KMS-11 (cell line): ENCODE data around the gene GPR17.

Experiments
- H2AFZ ChIP-seq: fragments of 200-600 bp; sonication (generic); 2 replicates; pipeline ENCODE4 v1.6.1; 2016; ENCODE audit warnings: antibody characterized with exemption, mixed run types, low read depth
- H3K27ac ChIP-seq: fragments of 200-600 bp; sonication (generic); 2 replicates; pipeline ENCODE4 v1.6.1; 2016; ENCODE audit warnings: mild to moderate bottlenecking, mixed run types
- H3K27me3 ChIP-seq: fragments of 200-600 bp; sonication (generic); 2 replicates; pipeline ENCODE4 v1.6.1; 2017; ENCODE audit warnings: mild to moderate bottlenecking, low read depth, mixed run types, moderate library complexity; ENCODE audit not compliant: insufficient read depth
- H3K36me3 ChIP-seq: fragments of 200-600 bp; sonication (generic); 2 replicates; pipeline ENCODE4 v1.6.1; 2017; ENCODE audit warnings: mild to moderate bottlenecking, mixed run types; ENCODE audit not compliant: insufficient read depth
- H3K4me1 ChIP-seq: fragments of 200-600 bp; sonication (generic); 2 replicates; pipeline ENCODE4 v1.6.1; 2016; ENCODE audit warnings: mild to moderate bottlenecking, low read depth, mixed run types; ENCODE audit not compliant: poor library complexity, severe bottlenecking
- H3K4me2 ChIP-seq: fragments of 200-600 bp; sonication (generic); 2 replicates; pipeline ENCODE4 v1.7.0; 2016; ENCODE audit warnings: mild to moderate bottlenecking, mixed run types
- H3K4me3 ChIP-seq: fragments of 200-600 bp; sonication (generic); IDR thresholded peaks from 2 replicates; pipeline ENCODE4 v1.6.1; 2017; ENCODE audit warnings: low read depth, low read length, mixed read lengths; ENCODE audit not compliant: insufficient read depth
- H3K79me2 ChIP-seq: fragments of 200-600 bp; sonication (generic); 2 replicates; pipeline ENCODE4 v1.6.1; 2016; ENCODE audit warnings: low read depth, mixed run types; ENCODE audit not compliant: insufficient read depth
- H3K9ac ChIP-seq: fragments of 200-600 bp; sonication (generic); 2 replicates; pipeline ENCODE4 v1.6.1; 2016; ENCODE audit warnings: mild to moderate bottlenecking, mixed run types
- H4K20me1 ChIP-seq: fragments of 200-600 bp; sonication (generic); 2 replicates; pipeline ENCODE4 v1.6.1; 2016; ENCODE audit warnings: mild to moderate bottlenecking, mixed run types; ENCODE audit not compliant: insufficient read depth
- TF ChIP-seq, protein P1 (sequence below): fragments of 200-600 bp; sonication (generic); conservative IDR thresholded peaks from 2 replicates; pipeline ENCODE4 v1.6.1; 2017; ENCODE audit warnings: low read depth, mild to moderate bottlenecking, antibody characterized with exemption, low read length, moderate library complexity, mixed read lengths

The GPR17 gene

DNA sequence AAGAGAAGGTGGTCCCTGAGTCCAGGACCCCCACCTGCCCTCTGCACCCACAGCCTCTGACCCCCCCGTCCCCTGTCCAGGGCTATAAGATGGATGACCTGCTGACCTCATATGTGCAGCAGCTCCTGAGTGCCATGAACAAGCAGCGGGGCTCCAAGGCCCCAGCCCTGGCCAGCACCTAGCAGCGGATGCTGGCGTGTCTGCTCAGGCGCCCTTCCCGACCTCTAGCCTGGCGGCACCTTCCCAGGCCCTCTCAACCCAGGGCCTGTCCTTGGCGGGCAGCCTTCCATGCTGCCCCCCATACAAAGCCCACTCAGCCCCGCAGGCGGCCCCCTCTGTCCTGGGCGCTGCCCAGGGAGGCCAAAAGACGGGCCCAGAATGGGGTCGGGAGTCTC, 8.7 kb upstream of the GPR17 start:
- Histone ChIP-seq H3K36me3 (no peaks in the 10 kb centered on the region), H3K4me2 (no peak overlapping the region), H3K4me1 (no peaks in the 10 kb centered on the region), H4K20me1 (no peaks in the 10 kb centered on the region), H3K27me3 (no peaks in the 10 kb centered on the region), H3K4me3 (no peak overlapping the region), H3K27ac (no peak overlapping the region), H3K9ac (no peak overlapping the region), H2AFZ (no peak overlapping the region), H3K79me2 (no peaks in the 10 kb centered on the region)
- TF ChIP-seq, protein P1, sequence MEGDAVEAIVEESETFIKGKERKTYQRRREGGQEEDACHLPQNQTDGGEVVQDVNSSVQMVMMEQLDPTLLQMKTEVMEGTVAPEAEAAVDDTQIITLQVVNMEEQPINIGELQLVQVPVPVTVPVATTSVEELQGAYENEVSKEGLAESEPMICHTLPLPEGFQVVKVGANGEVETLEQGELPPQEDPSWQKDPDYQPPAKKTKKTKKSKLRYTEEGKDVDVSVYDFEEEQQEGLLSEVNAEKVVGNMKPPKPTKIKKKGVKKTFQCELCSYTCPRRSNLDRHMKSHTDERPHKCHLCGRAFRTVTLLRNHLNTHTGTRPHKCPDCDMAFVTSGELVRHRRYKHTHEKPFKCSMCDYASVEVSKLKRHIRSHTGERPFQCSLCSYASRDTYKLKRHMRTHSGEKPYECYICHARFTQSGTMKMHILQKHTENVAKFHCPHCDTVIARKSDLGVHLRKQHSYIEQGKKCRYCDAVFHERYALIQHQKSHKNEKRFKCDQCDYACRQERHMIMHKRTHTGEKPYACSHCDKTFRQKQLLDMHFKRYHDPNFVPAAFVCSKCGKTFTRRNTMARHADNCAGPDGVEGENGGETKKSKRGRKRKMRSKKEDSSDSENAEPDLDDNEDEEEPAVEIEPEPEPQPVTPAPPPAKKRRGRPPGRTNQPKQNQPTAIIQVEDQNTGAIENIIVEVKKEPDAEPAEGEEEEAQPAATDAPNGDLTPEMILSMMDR, result no peak

DNA sequence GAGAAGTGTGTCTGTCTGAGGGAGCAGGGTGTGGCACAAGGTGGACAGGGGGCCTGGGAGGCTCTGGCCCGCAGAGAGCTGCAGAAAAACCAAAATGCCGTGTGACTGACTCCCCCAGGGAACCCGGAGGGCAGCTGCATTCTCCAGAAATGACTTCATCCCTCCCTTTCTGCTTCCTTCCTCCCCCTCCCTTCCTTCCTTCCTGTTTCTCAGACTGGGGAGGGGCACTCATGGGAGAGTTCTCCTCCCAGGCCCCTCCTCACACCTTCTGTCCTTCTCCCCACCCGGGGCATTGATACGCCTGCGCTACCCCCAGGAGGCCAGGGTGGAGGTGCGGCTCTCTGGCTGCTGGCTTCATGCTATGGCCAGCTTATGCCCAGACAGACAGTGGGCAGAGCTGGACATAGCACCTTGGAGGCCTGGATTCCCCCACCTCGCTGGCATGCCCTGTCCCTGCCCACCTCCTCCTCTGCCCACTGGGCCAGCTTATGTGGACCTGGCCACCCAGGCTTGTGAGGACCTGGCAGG, 8.2 kb upstream of the GPR17 start:
- H3K4me1 ChIP-seq, result no peaks in the 10 kb centered on the region
- no peak overlapping the region for H2AFZ ChIP-seq
- TF ChIP-seq, protein P1, result no peak
- no peaks in the 10 kb centered on the region for H3K79me2 ChIP-seq
- H3K4me2 ChIP-seq, result no peak overlapping the region
- H3K27me3 ChIP-seq, result no peaks in the 10 kb centered on the region
- no peaks in the 10 kb centered on the region for H4K20me1 ChIP-seq
- H3K27ac ChIP-seq, result no peak overlapping the region
- H3K9ac ChIP-seq, result no peak overlapping the region
- no peak overlapping the region for H3K4me3 ChIP-seq
- no peaks in the 10 kb centered on the region for H3K36me3 ChIP-seq

DNA sequence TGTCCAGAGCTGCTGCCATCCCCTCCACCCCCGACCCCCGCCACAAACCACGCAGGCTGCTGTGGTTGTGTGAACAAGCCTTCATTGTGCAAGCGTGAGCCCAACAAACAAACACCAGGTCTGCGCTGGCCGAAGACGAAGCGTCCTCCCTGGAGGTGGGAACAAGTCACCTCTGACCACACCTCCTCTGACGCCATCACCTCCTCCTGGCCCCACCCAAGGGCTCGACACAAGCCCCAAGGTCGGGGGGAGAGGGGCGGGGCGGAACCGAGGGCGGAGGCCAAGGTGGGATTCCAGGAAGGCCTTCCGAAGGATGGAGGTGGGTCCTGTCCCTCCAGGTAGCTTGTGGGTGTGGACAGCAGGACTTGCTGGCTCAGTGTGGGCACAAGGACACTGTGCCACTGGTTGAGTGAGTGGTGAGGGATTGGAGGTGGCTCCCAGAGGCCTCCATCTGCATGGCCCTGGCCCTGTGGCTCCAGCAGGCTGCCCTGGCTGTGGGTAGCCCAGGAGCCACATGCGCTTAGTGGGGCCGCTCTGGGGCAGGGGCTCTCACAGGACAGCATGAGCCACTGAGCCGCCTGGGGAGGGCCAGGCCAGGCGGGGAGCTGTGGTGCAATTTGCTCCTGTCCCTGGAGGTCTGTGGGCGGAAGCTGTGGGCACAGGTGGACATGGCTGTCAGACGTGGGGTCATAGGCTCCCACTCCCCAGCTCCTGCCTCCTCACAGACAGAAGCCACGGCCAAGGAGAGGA, 7.4 kb upstream of the GPR17 start:
- Histone ChIP-seq H3K4me2 (no peak overlapping the region), H3K4me3 (no peak overlapping the region), H2AFZ (no peak overlapping the region), H3K27ac (no peak overlapping the region), H3K36me3 (no peaks in the 10 kb centered on the region), H3K9ac (no peak overlapping the region), H4K20me1 (no peaks in the 10 kb centered on the region), H3K27me3 (no peaks in the 10 kb centered on the region), H3K79me2 (no peaks in the 10 kb centered on the region), H3K4me1 (no peaks in the 10 kb centered on the region)
- TF ChIP-seq, protein P1, result no peak

DNA sequence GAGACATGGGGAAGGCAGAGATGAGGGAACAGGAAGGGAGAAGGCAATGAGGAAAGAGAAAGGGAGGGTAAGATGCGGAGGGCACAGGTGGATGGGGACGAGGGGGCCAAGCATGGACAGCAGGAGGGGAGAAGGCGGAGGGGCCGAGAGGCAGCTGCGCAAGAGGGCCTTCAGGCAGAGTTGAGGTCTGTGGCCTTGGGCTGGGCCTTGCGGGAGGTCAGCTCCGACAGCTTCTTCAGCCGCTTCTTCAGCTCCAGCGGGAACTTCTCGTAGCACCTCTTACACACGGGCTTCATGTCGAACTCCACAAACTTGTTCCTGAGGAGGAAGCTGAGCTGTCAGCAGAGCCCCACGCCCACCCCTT, 6.9 kb upstream of the GPR17 start:
- Histone ChIP-seq H3K9ac (no peak overlapping the region), H3K79me2 (no peaks in the 10 kb centered on the region), H2AFZ (no peak overlapping the region), H3K4me3 (no peak overlapping the region), H3K27me3 (no peaks in the 10 kb centered on the region), H3K4me1 (no peaks in the 10 kb centered on the region), H4K20me1 (no peaks in the 10 kb centered on the region), H3K27ac (no peak overlapping the region), H3K4me2 (no peak overlapping the region), H3K36me3 (no peaks in the 10 kb centered on the region)
- TF ChIP-seq, protein P1, result no peak
